ENCODE results near the gene GABRB3. TPM values are rescaled to one million over a fixed set of nuclear protein-coding genes. Genes with fewer than 3 reads are reported as not detected.

GABRB3 gene
- total and polyA plus RNA-seq, 2 of the 8 experiments (the other 6 are each of a cell fraction or from before 2014, with no cell fraction given), result 98.8 to 163 TPM

- TF ChIP-seq TAF7 (optimal IDR thresholded peaks at IDR 0.05; ENCODE audit: borderline replicate concordance, low read depth, low read length) (no peak), TCF12 (IDR thresholded peaks at IDR 0.05; ENCODE audit: low read depth, low read length) (no peak), SP1 (IDR thresholded peaks at IDR 0.05; ENCODE audit: low read depth, low read length) (no peak), NRF1 (IDR thresholded peaks at IDR 0.05; ENCODE audit: low read depth, low read length) (no peak)
Observed at GRCh38 chr15:26521691-26522198, 251.1 kb downstream of the GABRB3 start (continued).

All from H1 (cell line).